DND-41 (cell line): ENCODE data around the gene KLHL1.

Source experiments
- EZH2 ChIP-seq: IDR thresholded peaks from 3 replicates; pipeline ENCODE4 v1.6.1; 2012; ENCODE audit warnings: borderline replicate concordance, low read depth, mild to moderate bottlenecking, moderate library complexity, low read length, inconsistent platforms; ENCODE audit not compliant: severe bottlenecking
- TF ChIP-seq, protein P1 (sequence below): IDR thresholded peaks from 2 replicates; pipeline ENCODE4 v1.5.1; 2012; ENCODE audit warnings: borderline replicate concordance, low read length, moderate library complexity, mild to moderate bottlenecking; ENCODE audit not compliant: poor library complexity, severe bottlenecking; ENCODE audit errors: extremely low read depth

GRCh38 chr13:70080012-70080411 is 28.2 kb downstream of the KLHL1 start:
- TF ChIP-seq, protein P1, sequence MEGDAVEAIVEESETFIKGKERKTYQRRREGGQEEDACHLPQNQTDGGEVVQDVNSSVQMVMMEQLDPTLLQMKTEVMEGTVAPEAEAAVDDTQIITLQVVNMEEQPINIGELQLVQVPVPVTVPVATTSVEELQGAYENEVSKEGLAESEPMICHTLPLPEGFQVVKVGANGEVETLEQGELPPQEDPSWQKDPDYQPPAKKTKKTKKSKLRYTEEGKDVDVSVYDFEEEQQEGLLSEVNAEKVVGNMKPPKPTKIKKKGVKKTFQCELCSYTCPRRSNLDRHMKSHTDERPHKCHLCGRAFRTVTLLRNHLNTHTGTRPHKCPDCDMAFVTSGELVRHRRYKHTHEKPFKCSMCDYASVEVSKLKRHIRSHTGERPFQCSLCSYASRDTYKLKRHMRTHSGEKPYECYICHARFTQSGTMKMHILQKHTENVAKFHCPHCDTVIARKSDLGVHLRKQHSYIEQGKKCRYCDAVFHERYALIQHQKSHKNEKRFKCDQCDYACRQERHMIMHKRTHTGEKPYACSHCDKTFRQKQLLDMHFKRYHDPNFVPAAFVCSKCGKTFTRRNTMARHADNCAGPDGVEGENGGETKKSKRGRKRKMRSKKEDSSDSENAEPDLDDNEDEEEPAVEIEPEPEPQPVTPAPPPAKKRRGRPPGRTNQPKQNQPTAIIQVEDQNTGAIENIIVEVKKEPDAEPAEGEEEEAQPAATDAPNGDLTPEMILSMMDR: no peak
- TF ChIP-seq EZH2: no peak
